Measurements from ENCODE around the gene DAB2IP. TPM values are rescaled to one million over a fixed set of nuclear protein-coding genes. Genes with fewer than 3 reads are reported as not detected.
"Not testable (repeated sequence)": the region's sequence is repeated elsewhere in the genome, so short reads cannot be mapped to it uniquely, and the experiment has no call there.

The DAB2IP gene
- total and polyA plus RNA-seq, 8 donors = 17.5 to 303 (median 45.6) TPM

GRCh38 chr9:121642758-121643157 lies 8.7 kb upstream of the DAB2IP start:
- peaks cover 19 to 48% (median 24%) of the 10 kb centered on the region in 4 donors for H3K4me1 ChIP-seq
- no peak overlapping the region for H3K27ac ChIP-seq
- 84 to 92% (median 85%) methylated on average over 3 of the region's 3 CpGs for WGBS, 5 donors
- DNase-seq = no peak
- TF ChIP-seq POLR2A (IDR thresholded peaks at IDR 0.05) = no peak
- no peak for TF ChIP-seq POLR2AphosphoS5 (IDR thresholded peaks at IDR 0.05)
- no peak for TF ChIP-seq CTCF (IDR thresholded peaks at IDR 0.05)
- no peak for TF ChIP-seq EP300 (IDR thresholded peaks at IDR 0.05)
- no peak overlapping the region for H3K4me3 ChIP-seq
- H3K9me3 ChIP-seq = no peaks in the 10 kb centered on the region
- no peaks in the 10 kb centered on the region for H3K36me3 ChIP-seq
- intact Hi-C loops (cut with DNase I; ENCODE audit: low total_unique reads) = no loop called here
- H3K27me3 ChIP-seq = no peaks in the 10 kb centered on the region

- 89 to 93% (median 91%) methylated on average over 3 of the region's 3 CpGs for WGBS, 5 donors
- intact Hi-C loops (cut with DNase I; ENCODE audit: low total_unique reads) = no loop called here
- Histone ChIP-seq H3K4me1 (peaks cover 19 to 42% (median 24%) of the 10 kb centered on the region in 4 donors), H3K36me3 (no peaks in the 10 kb centered on the region), H3K9me3 (no peaks in the 10 kb centered on the region), H3K4me3 (no peak overlapping the region), H3K27me3 (no peaks in the 10 kb centered on the region), H3K27ac (no peak overlapping the region)
- TF ChIP-seq POLR2A (IDR thresholded peaks at IDR 0.05) = no peak
- TF ChIP-seq EP300 (IDR thresholded peaks at IDR 0.05) = no peak
- TF ChIP-seq CTCF (IDR thresholded peaks at IDR 0.05) = no peak
- DNase-seq = no peak
These were observed 8.0 kb upstream of the DAB2IP start for GRCh38 chr9:121643473-121643872.

- H3K27ac ChIP-seq; H3K36me3 ChIP-seq; H3K27me3 ChIP-seq; DNase-seq; H3K9me3 ChIP-seq; intact Hi-C loops (cut with DNase I; ENCODE audit: low total_unique reads); H3K4me3 ChIP-seq: not testable (repeated sequence)
- H3K4me1 ChIP-seq = peaks cover 19 to 38% (median 27%) of the 10 kb centered on the region in 4 donors
- WGBS, 5 donors = 91 to 94% (median 93%) methylated on average over 10 of the region's 10 CpGs
These were observed 7.4 kb upstream of the DAB2IP start for GRCh38 chr9:121644040-121644439.

GRCh38 chr9:121645003-121645402 lies 6.4 kb upstream of the DAB2IP start:
- TF ChIP-seq CTCF (IDR thresholded peaks at IDR 0.05) (no peak), POLR2AphosphoS5 (IDR thresholded peaks at IDR 0.05) (no peak), POLR2A (IDR thresholded peaks at IDR 0.05) (no peak), EP300 (IDR thresholded peaks at IDR 0.05) (no peak)
- intact Hi-C loops (cut with DNase I; ENCODE audit: low total_unique reads) = no loop called here
- Histone ChIP-seq H3K9me3 (no peaks in the 10 kb centered on the region), H3K4me1 (peaks cover 24 to 40% (median 33%) of the 10 kb centered on the region in 4 donors), H3K4me3 (no peak overlapping the region), H3K27me3 (peaks cover 0 to 9% (median 0%) of the 10 kb centered on the region in 3 donors), H3K36me3 (no peaks in the 10 kb centered on the region), H3K27ac (peak overlapping the region in 2 of 5 donors; percentile 42 to 63)
- DNase-seq = peak; percentile 65 to 79
- 20 to 46% (median 21%) methylated on average over 4 of the region's 4 CpGs for WGBS, 5 donors

GRCh38 chr9:121645853-121646807 lies 5.3 kb upstream of the DAB2IP start:
- 69 to 81% (median 75%) methylated on average over 20 to 22 of the region's 22 CpGs for WGBS, 5 donors
- peak overlapping the region in 2 of 5 donors; percentile 42 to 63 for H3K27ac ChIP-seq
- peaks cover 0 to 20% (median 0%) of the 10 kb centered on the region in 3 donors for H3K27me3 ChIP-seq
- peaks cover 27 to 40% (median 36%) of the 10 kb centered on the region in 4 donors for H3K4me1 ChIP-seq
- DNase-seq = no peak
- no peaks in the 10 kb centered on the region for H3K9me3 ChIP-seq
- no peaks in the 10 kb centered on the region for H3K36me3 ChIP-seq
- intact Hi-C loops (cut with DNase I; ENCODE audit: low total_unique reads) = no loop called here
- TF ChIP-seq POLR2AphosphoS5 (IDR thresholded peaks at IDR 0.05) (no peak), CTCF (IDR thresholded peaks at IDR 0.05) (no peak), EP300 (IDR thresholded peaks at IDR 0.05) (no peak), POLR2A (IDR thresholded peaks at IDR 0.05) (no peak)
- no peak overlapping the region for H3K4me3 ChIP-seq

Data from stomach (tissue), 9 donors.